Renal cortical epithelial cell (primary cell): Measurements from ENCODE around the gene KRTAP3-3. TPM values are rescaled to one million over a fixed set of nuclear protein-coding genes. Genes with fewer than 3 reads are reported as not detected.
"Not testable (repeated sequence)": the region's sequence is repeated elsewhere in the genome, so short reads cannot be mapped to it uniquely, and the experiment has no call there.

Experiments
- DNase-seq: peaks from one replicate; pipeline ENCODE4 v3.0.0-alpha.2; 2011; ENCODE audit warnings: low read depth
- total RNA-seq: library from RNA; depleted of rRNA; stranded (reverse); fragments of >200 nt; gene quantifications from 2 replicates; pipeline ENCODE4 v1.2.3, GENCODE V29; 2014

Gene KRTAP3-3
- not detected in 2 replicates for total RNA-seq

- no peak for DNase-seq
These were observed at the start of gene KRTAP3-3 for GRCh38 chr17:40993839-40994238. Gene KRTAP3-3, minus strand, starts transcription at chr17:40994164. Its CDS starts 67 bp downstream, at chr17:40994097.

DNA sequence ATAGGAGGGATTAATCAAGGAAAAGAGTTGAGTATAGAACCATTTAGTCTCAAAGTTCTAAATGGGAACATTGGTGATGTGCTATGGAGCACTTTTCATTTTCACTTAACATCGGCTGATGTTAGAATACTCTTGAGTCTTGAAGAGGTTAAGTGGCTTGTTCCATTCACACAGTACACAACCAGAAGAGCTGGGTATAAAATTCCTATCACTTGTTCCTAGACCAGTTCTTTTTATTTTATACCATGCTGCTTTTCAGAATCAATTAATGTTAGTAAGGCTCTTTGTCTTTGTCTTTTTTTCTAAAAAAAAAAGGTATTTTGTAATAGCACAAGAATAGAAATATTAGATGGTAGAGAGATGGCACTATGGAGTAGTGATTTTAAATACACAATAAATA is 49.0 kb upstream of the KRTAP3-3 start:
- DNase-seq = no peak

DNA sequence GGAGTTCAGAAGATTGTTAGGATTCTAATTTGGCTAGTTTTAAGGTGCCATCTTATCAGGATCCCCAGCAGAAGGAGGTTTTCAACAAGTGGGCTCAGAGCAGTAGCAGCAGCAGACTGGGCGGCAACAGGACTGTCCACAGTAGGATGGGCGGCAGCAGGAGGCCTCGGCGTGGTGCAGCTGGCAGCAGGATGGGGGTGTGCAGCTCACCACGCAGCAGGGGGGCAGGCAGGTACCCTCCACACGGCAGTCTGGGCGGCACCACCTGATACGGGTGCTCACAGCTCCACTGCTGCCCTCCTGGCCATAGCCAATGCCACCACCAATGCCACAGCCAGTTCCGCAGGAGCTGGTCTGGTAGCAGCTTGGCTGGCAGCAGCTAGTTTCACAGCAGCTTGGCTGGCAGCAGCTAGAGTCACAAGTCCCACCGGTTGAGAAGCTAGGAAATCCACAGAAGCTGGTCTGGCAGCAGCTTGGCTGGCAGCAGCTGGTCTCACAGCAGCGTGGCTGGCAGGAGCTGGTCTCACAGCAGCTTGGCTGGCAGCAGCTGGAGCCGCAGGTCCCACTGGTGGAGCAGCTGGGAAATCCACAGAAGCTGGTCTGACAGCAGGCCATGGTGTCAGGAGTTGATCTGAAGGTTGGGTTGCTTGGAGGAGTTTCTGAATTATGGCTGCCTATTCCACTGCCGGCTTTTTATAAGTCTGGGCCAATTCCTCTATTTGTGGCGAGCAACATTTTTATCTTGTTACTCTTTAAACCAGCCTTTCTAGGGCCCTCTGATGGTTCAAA is 47.0 kb upstream of the KRTAP3-3 start, which contains the start of gene KRTAP1-1:
KRTAP1-1 (minus strand) TSS at position 668 of the 789 bp plus-strand sequence; CDS start at position 615, 53 bp downstream.
- not testable (repeated sequence) for DNase-seq

DNA sequence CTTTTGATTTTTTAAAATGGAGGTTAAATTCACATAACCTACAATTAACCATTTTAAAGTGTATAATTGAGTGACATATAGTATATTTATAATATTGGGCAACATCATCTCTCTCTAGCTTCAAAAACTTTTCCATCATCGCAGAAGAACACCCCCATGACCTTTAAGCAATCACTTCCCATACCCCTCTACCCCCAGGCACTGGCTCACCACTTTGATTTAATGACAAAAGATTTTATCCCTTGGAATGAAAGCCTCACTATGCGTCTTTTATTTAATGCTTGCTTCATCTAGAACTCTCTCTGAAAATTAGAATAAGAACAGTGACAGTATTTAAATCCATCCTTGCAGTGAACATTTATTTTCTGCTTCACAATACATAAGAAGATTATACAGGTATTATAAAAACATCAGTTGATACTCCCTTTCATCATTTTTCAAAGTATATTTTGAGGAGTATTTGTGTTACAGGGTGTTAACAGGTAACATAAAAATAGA is 43.9 kb upstream of the KRTAP3-3 start:
- DNase-seq = no peak

GRCh38 chr17:41034346-41034935 is 40.5 kb upstream of the KRTAP3-3 start, which contains the start of gene KRTAP1-3:
Gene KRTAP1-3, minus strand, starts transcription at chr17:41034874. Its CDS starts 53 bp downstream, at chr17:41034821.
- not testable (repeated sequence) for DNase-seq

DNA sequence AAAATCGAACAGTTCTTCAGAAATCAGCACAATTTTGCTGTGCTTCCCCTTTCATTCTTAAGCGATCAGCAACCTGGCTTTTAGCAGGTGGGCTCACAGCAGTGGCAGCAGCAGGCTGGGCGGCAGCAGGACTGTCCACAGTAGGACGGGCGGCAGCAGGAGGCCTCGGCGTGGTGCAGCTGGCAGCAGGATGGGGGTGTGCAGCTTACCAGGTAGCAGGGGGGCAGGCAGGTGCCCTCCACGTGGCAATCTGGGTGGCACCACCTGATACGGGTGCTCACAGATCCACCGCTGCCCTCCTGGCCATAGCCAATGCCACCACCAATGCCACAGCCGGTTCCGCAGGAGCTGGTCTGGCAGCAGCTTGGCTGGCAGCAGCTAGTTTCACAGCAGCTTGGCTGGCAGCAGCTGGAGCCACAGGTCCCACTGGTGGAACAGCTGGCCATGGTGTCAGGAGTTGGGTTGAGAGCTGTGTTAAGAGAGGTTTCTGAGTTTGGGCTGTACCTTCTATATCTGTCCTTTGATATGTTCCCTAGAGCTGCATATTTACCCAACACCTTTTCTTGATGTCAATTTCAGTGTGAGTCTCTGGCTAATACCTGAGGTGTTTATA is 35.8 kb upstream of the KRTAP3-3 start, which contains the start of gene KRTAP1-4:
KRTAP1-4 (minus strand) TSS at position 563 of the 613 bp plus-strand sequence; CDS start at position 446, 117 bp downstream.
- DNase-seq = no peak

GRCh38 chr17:41026715-41027471 is 32.9 kb upstream of the KRTAP3-3 start, which contains the start of gene KRTAP1-5:
Gene KRTAP1-5, minus strand, starts transcription at chr17:41027208. Its CDS starts 53 bp downstream, at chr17:41027155.
- DNase-seq = no peak

DNA sequence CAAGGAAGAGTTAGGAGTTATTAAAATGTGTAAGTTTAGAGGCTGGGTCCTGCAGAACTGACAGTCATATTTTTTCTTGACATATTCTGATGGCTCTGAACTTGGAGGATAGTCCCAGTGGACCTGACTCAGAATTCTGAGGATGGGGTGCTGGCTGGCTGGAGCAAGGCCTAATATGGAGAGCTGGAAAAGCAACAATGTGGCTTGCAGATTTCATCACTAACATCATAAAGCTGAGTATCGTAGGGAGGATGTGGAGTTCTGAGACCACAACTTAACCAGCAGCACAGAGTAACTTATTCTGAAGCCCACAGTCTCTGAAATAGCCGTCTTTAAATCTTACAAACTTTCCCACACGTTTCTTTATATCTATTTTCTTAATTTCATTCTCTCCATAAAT is 30.7 kb upstream of the KRTAP3-3 start:
- no peak for DNase-seq

- DNase-seq = no peak
These were observed 26.4 kb upstream of the KRTAP3-3 start for GRCh38 chr17:41020336-41020735.

DNA sequence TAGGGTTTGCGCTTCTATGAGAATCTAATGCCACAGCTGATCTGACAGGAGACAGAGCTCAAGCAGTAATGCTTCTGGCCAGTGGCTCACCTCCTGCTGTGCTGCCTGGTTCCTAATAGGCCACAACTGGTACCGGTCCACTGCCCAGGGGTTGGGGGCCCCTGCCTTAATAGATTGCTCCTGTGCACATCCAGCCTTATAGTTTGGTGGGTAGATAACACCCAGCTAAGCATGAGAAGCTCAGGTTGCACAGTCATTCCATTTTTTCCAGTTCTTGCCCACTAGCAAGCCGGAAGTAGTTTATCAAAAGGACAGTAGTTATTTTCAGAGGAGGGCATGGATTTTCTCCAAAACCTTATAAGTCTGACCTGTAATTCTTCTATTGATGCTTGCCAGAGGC is 25.5 kb upstream of the KRTAP3-3 start:
- no peak for DNase-seq

DNA sequence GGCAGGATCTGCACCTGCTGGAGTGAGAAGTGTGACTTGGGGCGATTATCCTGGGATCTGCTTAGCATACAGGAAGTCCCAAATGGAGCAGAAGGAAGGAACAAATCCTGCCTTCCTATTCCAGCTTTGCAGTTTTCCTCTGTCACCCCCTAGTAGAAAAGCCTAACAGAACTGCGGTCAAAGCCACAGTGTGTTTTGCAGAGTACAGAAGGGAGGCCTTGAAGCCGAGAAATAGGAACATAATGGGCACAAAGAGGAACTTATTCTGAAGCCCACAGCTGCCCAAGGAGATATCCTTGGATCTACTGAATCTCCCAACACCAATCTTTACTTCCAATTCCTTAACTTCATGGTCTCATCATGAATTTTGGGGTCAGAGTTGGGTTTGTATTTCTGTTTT is 24.6 kb upstream of the KRTAP3-3 start:
- no peak for DNase-seq

- no peak for DNase-seq
These were observed 22.7 kb upstream of the KRTAP3-3 start for GRCh38 chr17:41016578-41017215.

DNA sequence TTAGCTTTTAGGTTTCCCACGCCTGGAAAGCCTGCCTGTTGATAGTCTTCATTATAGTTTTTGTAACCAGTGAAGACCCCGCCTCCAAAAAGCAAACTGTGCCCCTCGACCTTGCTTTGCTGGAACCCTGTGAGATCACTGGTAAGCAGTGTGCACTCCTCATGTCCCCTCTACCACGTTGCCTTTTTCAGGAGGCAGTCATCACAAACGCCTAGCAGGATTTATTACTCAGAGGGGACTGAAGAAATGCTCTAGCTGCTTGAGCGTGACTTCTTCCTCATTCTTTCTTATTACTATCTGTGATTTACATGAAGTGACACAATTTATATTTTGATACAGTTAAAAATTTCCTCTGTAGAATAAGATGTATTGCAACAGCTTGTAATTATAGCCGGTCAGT is 21.5 kb upstream of the KRTAP3-3 start:
- peak; percentile 34 for DNase-seq

DNA sequence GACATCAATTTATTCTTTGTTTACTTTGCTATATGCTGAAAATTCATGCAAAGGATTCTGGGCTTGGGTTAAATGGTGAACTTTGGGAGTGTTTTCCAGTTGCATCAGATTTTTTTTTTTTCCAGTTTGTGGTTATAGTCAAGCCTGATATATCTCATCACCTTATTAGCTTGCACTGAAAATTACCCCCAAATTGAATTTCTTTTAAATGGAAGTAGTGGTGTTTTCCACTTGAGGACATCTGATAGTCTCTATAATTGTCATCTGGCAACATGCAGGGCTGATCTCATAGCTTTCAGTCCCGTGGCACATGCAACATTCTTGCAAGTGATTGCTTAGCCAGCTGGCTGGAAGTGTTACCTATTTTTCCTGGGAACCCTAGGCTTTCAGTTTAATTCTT is 19.6 kb upstream of the KRTAP3-3 start:
- no peak for DNase-seq

- no peak for DNase-seq
These were observed 19.2 kb upstream of the KRTAP3-3 start for GRCh38 chr17:41013181-41013580.

DNA sequence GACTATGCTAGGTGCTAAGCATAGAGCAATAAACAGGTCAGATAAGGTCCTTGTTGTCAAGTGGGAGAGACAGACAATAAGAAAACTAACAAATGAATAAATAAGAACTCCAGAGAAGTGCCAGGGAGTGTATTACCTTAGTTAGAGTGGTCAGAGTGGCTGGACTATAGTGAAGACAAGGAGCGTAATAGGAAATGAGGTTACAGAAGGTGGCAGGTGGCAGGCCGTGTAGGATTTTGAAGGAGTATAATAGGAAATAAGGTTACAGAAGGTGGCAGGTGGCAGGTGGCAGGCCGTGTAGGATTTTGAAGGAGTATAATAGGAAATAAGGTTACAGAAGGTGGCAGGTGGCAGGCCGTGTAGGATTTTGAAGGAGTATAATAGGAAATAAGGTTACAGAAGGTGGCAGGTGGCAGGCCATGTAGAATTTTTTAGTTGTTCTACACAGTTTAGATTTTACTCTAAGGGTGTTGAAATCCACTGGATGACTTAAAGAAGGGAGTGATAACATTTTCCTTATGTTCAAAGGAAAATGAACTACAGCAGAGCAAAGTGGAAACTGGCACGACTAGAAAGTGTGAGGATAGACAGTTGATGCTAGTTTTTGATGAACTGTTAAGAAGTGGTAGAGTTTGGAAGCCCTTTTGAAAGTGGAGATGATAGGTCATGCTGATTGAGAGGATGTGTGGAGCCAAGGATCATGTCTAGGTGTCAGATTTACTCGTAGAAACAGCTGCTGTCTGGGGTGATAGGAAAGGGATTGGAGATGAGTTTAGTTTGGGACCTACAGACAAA is 18.6 kb upstream of the KRTAP3-3 start:
- DNase-seq = no peak

- no peak for DNase-seq
These were observed 16.5 kb upstream of the KRTAP3-3 start for GRCh38 chr17:41010441-41010840.

DNA sequence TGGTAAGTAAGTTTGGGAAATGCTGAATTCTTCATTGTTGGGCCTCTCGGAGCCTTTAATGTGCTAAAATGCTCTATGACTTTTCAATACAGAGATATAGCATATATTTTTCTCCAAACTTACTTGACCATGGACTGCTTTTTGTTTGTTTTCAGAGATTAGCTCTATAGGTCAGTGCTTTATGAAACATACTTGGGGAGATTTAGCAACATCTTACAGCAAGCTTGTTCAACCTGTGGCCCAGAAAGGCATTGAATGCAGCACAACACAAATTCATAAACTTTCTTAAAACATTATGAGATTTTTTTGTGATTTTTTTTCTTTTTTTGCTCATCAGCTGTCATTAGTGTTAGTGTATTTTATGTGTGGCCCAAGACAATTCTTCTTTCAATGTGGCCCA is 16.0 kb upstream of the KRTAP3-3 start:
- DNase-seq = no peak

DNA sequence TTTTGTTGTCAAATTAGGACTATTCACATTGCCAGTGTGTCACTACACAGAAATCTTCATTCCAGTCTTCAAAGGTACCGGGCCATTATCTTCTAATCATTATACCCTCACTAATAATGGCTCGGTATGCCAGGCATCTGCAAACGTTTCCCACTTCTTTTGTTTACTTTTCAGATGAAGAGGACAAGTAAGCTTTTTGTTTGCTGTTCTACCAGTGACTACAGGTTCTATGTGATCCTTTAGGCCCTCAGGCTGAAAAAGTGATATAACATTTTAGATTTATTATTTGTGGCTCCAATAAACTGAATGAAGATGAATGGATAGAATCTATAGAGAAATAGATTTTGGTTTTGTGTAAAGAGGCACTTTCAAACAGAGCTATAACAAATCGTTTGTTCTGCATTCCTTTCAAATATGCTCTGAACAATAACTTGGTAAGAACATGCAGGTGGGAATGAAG is 15.4 kb upstream of the KRTAP3-3 start:
- DNase-seq = peak; percentile 18

GRCh38 chr17:41008811-41009210 is 14.8 kb upstream of the KRTAP3-3 start, which contains the start of gene KRTAP3-1:
Gene KRTAP3-1, minus strand, starts transcription at chr17:41009128. Its CDS starts 54 bp downstream, at chr17:41009074.
- no peak for DNase-seq
